Erythroblast (primary cell): ENCODE data around the gene CCDC192.
"Not testable (repeated sequence)": the region's sequence is repeated elsewhere in the genome, so short reads cannot be mapped to it uniquely, and the experiment has no call there.

Source experiments
- DNase-seq, 2 experiments: peaks; one replicate each; lab custom pipeline; 2025; lab: John Stamatoyannopoulos, UW
- GATA1 ChIP-seq: IDR thresholded peaks from 2 replicates; pipeline ENCODE4 v1.6.1; 2011; ENCODE audit warnings: low read depth, mild to moderate bottlenecking, control low read depth, low read length, moderate library complexity
- POLR2A ChIP-seq: IDR thresholded peaks from 2 replicates; pipeline ENCODE4 v1.6.1; 2011; ENCODE audit warnings: mild to moderate bottlenecking, low read length

CCDC192 gene

GRCh38 chr5:127684726-127685467 lies 18.3 kb upstream of the CCDC192 start:
- TF ChIP-seq POLR2A (no peak), GATA1 (no peak)
- no peak for DNase-seq

- DNase-seq: no peak
- no peak for TF ChIP-seq POLR2A
- no peak for TF ChIP-seq GATA1
These were observed 17.5 kb upstream of the CCDC192 start for GRCh38 chr5:127685662-127686061.

GRCh38 chr5:127686424-127686823 lies 16.8 kb upstream of the CCDC192 start:
- DNase-seq: no peak
- TF ChIP-seq GATA1: no peak
- no peak for TF ChIP-seq POLR2A

GRCh38 chr5:127694518-127695171 lies 8.5 kb upstream of the CCDC192 start:
- no peak for TF ChIP-seq GATA1
- DNase-seq: no peak

- TF ChIP-seq GATA1 (no peak), POLR2A (no peak)
- no peak for DNase-seq
These were observed 7.8 kb upstream of the CCDC192 start for GRCh38 chr5:127695346-127695745.

- TF ChIP-seq POLR2A (no peak), GATA1 (no peak)
- DNase-seq: no peak
These were observed 6.5 kb upstream of the CCDC192 start for GRCh38 chr5:127696683-127697082.

- no peak for DNase-seq
- no peak for TF ChIP-seq GATA1
- no peak for TF ChIP-seq POLR2A
These were observed 5.1 kb upstream of the CCDC192 start for GRCh38 chr5:127697894-127698600.

GRCh38 chr5:127699416-127699815 lies 3.8 kb upstream of the CCDC192 start:
- TF ChIP-seq POLR2A (no peak), GATA1 (no peak)
- DNase-seq: no peak

GRCh38 chr5:127700237-127700766 lies 2.9 kb upstream of the CCDC192 start:
- DNase-seq: no peak
- TF ChIP-seq POLR2A (no peak), GATA1 (no peak)

GRCh38 chr5:127702434-127702833 lies 757 bp upstream of the CCDC192 start:
- TF ChIP-seq POLR2A (no peak), GATA1 (no peak)
- DNase-seq: no peak

- DNase-seq: peak; percentile 1 to 23
- no peak for TF ChIP-seq GATA1
- TF ChIP-seq POLR2A: no peak
These were observed 2.1 kb downstream of the CCDC192 start for GRCh38 chr5:127705120-127705892.

GRCh38 chr5:127706691-127707090 lies 3.5 kb downstream of the CCDC192 start:
- TF ChIP-seq GATA1 (no peak), POLR2A (no peak)
- DNase-seq: no peak

GRCh38 chr5:127707209-127707608 lies 4.0 kb downstream of the CCDC192 start:
- TF ChIP-seq GATA1: no peak
- TF ChIP-seq POLR2A: no peak
- DNase-seq: no peak

- not testable (repeated sequence) for DNase-seq
These were observed 9.9 kb downstream of the CCDC192 start for GRCh38 chr5:127713083-127713482.
